Measurements from ENCODE around the gene SEMA5A.

The SEMA5A gene

DNA sequence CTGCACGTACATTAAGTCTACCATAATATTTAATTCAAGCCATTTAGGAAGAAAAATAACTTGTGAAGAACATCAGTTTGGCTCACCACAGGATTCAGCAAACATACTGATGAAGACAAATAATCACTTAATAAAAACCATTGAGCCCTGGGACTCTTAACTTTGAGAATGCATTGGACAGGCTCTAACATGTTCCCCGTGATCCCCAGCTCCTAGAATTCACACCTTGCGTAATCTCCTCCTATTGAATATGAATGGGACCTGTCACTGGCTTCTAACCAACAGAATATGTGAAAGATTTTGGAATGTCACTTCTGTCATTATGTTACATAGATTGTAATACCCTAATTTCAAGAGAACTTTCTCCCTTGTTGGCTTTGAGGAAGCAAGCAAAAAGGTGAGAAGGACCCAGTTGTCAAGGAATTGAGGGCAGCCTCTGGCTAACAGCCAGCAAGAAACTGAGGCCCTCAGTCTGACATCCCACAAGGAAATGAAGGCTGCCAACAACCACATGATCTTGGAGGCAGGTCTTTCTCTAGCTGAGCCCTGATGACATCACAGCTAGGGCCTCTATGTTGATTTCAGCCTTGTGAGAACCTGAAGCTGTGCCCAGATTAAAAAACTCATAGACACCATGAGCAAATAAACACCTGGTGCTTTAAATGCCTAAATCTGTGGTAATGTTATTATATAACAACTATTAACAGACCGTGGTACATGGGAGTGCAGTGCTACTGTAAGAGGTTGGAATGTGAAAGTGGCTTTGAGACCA, 433.2 kb downstream of the SEMA5A start:
- DNase-seq (ENCODE audit: low read depth, low spot score), result no peak
- Histone ChIP-seq H3K9me3 (ENCODE audit: insufficient read depth, low read length) (no peaks in the 10 kb centered on the region), H3K4me1 (ENCODE audit: insufficient read depth, insufficient read length) (no peaks in the 10 kb centered on the region), H3K4me3 (ENCODE audit: insufficient read length, low read depth) (no peak overlapping the region), H3K27me3 (ENCODE audit: insufficient read depth, insufficient read length) (no peaks in the 10 kb centered on the region), H3K36me3 (ENCODE audit: insufficient read depth, insufficient read length, low read length) (no peaks in the 10 kb centered on the region), H3K9ac (ENCODE audit: insufficient read length, low read depth) (no peak overlapping the region)
- TF ChIP-seq SUZ12 (IDR thresholded peaks at IDR 0.05; ENCODE audit: extremely low read depth, insufficient read depth, insufficient read length) (no peak), ZNF274 (IDR thresholded peaks at IDR 0.05; ENCODE audit: low read depth, low read length) (no peak), YY1 (IDR thresholded peaks at IDR 0.05; ENCODE audit: insufficient read depth, insufficient read length) (no peak)

GRCh38 chr5:9108162-9108561, 437.7 kb downstream of the SEMA5A start:
- TF ChIP-seq SUZ12 (IDR thresholded peaks at IDR 0.05; ENCODE audit: extremely low read depth, insufficient read depth, insufficient read length) (no peak), YY1 (IDR thresholded peaks at IDR 0.05; ENCODE audit: insufficient read depth, insufficient read length) (no peak)

DNA sequence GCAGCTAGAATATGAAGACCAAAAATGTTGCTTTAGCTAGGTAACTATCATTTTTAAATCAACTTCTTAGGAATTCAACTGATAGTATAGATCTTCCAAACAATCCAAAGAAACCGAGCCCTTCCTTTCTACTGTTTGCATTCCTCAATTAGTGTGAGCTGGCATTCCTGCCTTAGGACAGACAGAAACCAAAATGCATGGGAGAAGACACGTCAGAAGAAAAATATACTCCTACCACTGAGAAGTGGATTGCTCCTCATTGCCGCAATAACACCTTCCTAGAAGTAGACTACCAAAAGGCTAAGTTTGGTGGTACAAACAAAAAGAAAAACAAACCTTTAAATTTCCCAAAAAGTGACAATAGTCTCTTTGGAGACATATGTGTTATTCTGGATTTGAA, 440.0 kb downstream of the SEMA5A start:
- H3K9me3 ChIP-seq (ENCODE audit: insufficient read depth, low read length), result no peaks in the 10 kb centered on the region
- no peaks in the 10 kb centered on the region for H3K4me1 ChIP-seq (ENCODE audit: insufficient read depth, insufficient read length)
- no peak overlapping the region for H3K9ac ChIP-seq (ENCODE audit: insufficient read length, low read depth)
- no peaks in the 10 kb centered on the region for H3K36me3 ChIP-seq (ENCODE audit: insufficient read depth, insufficient read length, low read length)
- H3K4me3 ChIP-seq (ENCODE audit: insufficient read length, low read depth), result no peak overlapping the region
- no peak for DNase-seq (ENCODE audit: low read depth, low spot score)
- H3K27me3 ChIP-seq (ENCODE audit: insufficient read depth, insufficient read length), result no peaks in the 10 kb centered on the region
- TF ChIP-seq SUZ12 (IDR thresholded peaks at IDR 0.05; ENCODE audit: extremely low read depth, insufficient read depth, insufficient read length), result no peak
- TF ChIP-seq YY1 (IDR thresholded peaks at IDR 0.05; ENCODE audit: insufficient read depth, insufficient read length), result no peak
- TF ChIP-seq ZNF274 (IDR thresholded peaks at IDR 0.05; ENCODE audit: low read depth, low read length), result no peak

More at GRCh38 chr5:9108162-9108561, 437.7 kb downstream of the SEMA5A start:
- Histone ChIP-seq H3K4me1 (ENCODE audit: insufficient read depth, insufficient read length) (no peaks in the 10 kb centered on the region), H3K9me3 (ENCODE audit: insufficient read depth, low read length) (no peaks in the 10 kb centered on the region), H3K9ac (ENCODE audit: insufficient read length, low read depth) (no peak overlapping the region), H3K27me3 (ENCODE audit: insufficient read depth, insufficient read length) (no peaks in the 10 kb centered on the region), H3K36me3 (ENCODE audit: insufficient read depth, insufficient read length, low read length) (no peaks in the 10 kb centered on the region), H3K4me3 (ENCODE audit: insufficient read length, low read depth) (no peak overlapping the region)
- no peak for DNase-seq (ENCODE audit: low read depth, low spot score)

DNA sequence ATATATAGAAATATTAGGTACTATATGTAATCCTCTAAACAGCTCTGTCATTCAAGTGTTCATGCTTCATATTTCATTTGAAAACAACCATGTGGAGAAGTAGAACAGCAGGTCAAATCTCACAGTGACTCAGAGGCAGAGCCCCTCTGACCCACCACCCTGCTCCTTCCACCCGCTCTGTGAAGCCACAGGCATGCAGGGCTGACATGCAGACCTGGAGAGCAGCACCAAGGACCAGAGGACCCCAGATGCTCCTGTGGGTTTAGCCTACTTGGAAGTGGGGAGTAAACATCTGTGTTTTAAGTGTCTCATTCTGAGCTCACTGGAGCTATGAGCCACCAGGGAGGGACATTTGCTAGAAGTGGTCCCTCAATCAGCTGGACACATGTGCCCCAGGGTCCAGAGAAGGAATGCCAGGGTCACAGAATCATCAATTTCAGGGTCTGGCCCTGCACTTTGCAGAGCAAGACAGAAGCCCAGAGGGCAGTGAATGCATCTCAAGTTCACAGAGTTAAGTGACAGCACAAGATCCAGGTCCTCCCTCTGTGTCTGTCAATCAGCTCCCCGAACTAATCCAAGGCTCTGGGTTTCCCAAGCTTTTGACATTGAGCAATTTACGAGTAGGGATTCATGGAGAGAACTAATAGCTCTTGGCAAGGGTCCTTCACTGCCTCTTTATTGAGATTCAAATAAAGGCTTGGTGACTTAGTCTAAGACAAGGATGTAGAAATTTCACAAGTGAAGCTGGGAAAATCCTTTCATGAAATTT, 441.1 kb downstream of the SEMA5A start:
- Histone ChIP-seq H3K9ac (ENCODE audit: insufficient read length, low read depth) (no peak overlapping the region), H3K4me1 (ENCODE audit: insufficient read depth, insufficient read length) (no peaks in the 10 kb centered on the region), H3K9me3 (ENCODE audit: insufficient read depth, low read length) (no peaks in the 10 kb centered on the region), H3K27me3 (ENCODE audit: insufficient read depth, insufficient read length) (no peaks in the 10 kb centered on the region), H3K4me3 (ENCODE audit: insufficient read length, low read depth) (no peak overlapping the region), H3K36me3 (ENCODE audit: insufficient read depth, insufficient read length, low read length) (no peaks in the 10 kb centered on the region)
- no peak for TF ChIP-seq SUZ12 (IDR thresholded peaks at IDR 0.05; ENCODE audit: extremely low read depth, insufficient read depth, insufficient read length)
- TF ChIP-seq ZNF274 (IDR thresholded peaks at IDR 0.05; ENCODE audit: low read depth, low read length), result no peak
- TF ChIP-seq YY1 (IDR thresholded peaks at IDR 0.05; ENCODE audit: insufficient read depth, insufficient read length), result no peak
- no peak for DNase-seq (ENCODE audit: low read depth, low spot score)

DNA sequence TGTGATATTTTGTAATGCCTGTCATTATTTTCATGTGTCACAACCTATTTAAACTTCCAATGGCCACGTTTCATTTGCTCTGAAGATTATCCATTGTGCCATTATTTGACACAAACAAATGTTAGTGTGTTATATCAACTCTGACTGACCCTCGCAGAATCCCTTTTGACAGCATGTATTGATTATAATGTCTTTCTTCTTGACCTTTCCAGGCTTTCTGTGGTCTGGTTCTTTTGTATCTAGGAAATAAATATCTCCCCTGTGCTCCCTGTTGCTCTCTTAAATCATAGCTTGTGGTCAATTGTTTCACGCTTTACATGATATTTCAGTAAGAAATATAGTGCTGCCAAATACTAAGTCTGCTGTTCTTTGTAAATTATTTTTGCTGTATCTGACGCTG, 442.6 kb downstream of the SEMA5A start:
- Histone ChIP-seq H3K36me3 (ENCODE audit: insufficient read depth, insufficient read length, low read length) (no peaks in the 10 kb centered on the region), H3K4me3 (ENCODE audit: insufficient read length, low read depth) (no peak overlapping the region), H3K9ac (ENCODE audit: insufficient read length, low read depth) (no peak overlapping the region), H3K9me3 (ENCODE audit: insufficient read depth, low read length) (no peaks in the 10 kb centered on the region), H3K4me1 (ENCODE audit: insufficient read depth, insufficient read length) (no peaks in the 10 kb centered on the region), H3K27me3 (ENCODE audit: insufficient read depth, insufficient read length) (no peaks in the 10 kb centered on the region)
- TF ChIP-seq YY1 (IDR thresholded peaks at IDR 0.05; ENCODE audit: insufficient read depth, insufficient read length), result no peak
- no peak for TF ChIP-seq SUZ12 (IDR thresholded peaks at IDR 0.05; ENCODE audit: extremely low read depth, insufficient read depth, insufficient read length)
- no peak for TF ChIP-seq ZNF274 (IDR thresholded peaks at IDR 0.05; ENCODE audit: low read depth, low read length)
- no peak for DNase-seq (ENCODE audit: low read depth, low spot score)

DNA sequence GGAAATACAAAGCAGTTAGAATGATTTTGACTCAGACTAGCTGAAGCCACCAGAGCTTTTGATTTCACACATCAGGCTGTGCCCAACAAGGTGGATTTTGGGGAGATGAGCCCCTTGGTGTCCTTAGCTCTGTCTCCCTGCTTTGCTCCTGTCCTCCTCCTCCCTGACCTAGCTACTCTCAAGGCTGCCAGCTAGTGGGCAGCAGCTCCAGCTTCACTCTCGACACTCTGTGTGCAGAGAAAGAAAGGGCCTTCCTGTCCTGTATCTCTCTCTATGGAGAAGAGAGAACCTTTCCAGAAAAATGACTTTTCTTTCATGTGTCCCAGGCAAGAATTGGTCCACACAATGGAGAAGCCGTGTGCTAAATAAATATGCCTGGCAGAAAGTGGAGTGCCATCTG, 446.2 kb downstream of the SEMA5A start:
- H3K9me3 ChIP-seq (ENCODE audit: insufficient read depth, low read length), result no peaks in the 10 kb centered on the region
- H3K4me3 ChIP-seq (ENCODE audit: insufficient read length, low read depth), result no peak overlapping the region
- no peaks in the 10 kb centered on the region for H3K4me1 ChIP-seq (ENCODE audit: insufficient read depth, insufficient read length)
- H3K27me3 ChIP-seq (ENCODE audit: insufficient read depth, insufficient read length), result no peaks in the 10 kb centered on the region
- no peaks in the 10 kb centered on the region for H3K36me3 ChIP-seq (ENCODE audit: insufficient read depth, insufficient read length, low read length)
- no peak overlapping the region for H3K9ac ChIP-seq (ENCODE audit: insufficient read length, low read depth)
- no peak for TF ChIP-seq SUZ12 (IDR thresholded peaks at IDR 0.05; ENCODE audit: extremely low read depth, insufficient read depth, insufficient read length)
- TF ChIP-seq ZNF274 (IDR thresholded peaks at IDR 0.05; ENCODE audit: low read depth, low read length), result no peak
- TF ChIP-seq YY1 (IDR thresholded peaks at IDR 0.05; ENCODE audit: insufficient read depth, insufficient read length), result no peak
- DNase-seq (ENCODE audit: low read depth, low spot score), result no peak

DNA sequence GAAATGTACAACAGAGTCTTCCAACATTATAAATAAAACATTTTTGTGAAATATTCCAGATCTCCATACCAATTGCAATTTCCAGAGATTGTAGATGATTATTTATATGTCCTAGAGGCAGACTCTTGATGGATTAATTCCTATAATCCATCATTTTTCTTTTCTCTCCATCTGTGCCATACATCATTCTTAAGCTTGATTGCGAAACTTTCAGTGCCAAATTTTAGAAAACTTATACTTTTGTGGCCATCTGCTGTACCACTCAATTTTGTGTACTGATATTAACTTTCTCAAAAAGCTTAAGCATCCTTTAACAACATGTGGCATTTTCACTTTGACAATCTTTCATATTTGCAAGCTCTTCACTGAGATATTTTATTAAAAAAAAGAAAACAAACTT, 446.9 kb downstream of the SEMA5A start:
- H3K4me1 ChIP-seq (ENCODE audit: insufficient read depth, insufficient read length), result no peaks in the 10 kb centered on the region
- no peak overlapping the region for H3K9ac ChIP-seq (ENCODE audit: insufficient read length, low read depth)
- no peak for DNase-seq (ENCODE audit: low read depth, low spot score)
- no peak overlapping the region for H3K4me3 ChIP-seq (ENCODE audit: insufficient read length, low read depth)
- no peaks in the 10 kb centered on the region for H3K36me3 ChIP-seq (ENCODE audit: insufficient read depth, insufficient read length, low read length)
- no peaks in the 10 kb centered on the region for H3K27me3 ChIP-seq (ENCODE audit: insufficient read depth, insufficient read length)
- no peaks in the 10 kb centered on the region for H3K9me3 ChIP-seq (ENCODE audit: insufficient read depth, low read length)
- TF ChIP-seq ZNF274 (IDR thresholded peaks at IDR 0.05; ENCODE audit: low read depth, low read length), result no peak
- TF ChIP-seq SUZ12 (IDR thresholded peaks at IDR 0.05; ENCODE audit: extremely low read depth, insufficient read depth, insufficient read length), result no peak
- TF ChIP-seq YY1 (IDR thresholded peaks at IDR 0.05; ENCODE audit: insufficient read depth, insufficient read length), result no peak

Data from NT2/D1 (cell line).